Measurements from ENCODE around the gene ARHGAP24.

- no peak for TF ChIP-seq CTCF (IDR thresholded peaks at IDR 0.05; ENCODE audit: insufficient read depth, low read length, poor library complexity, severe bottlenecking)
- TF ChIP-seq EZH2phosphoT487 (conservative IDR thresholded peaks at IDR 0.05; ENCODE audit: low read length): no peak
Observed at GRCh38 chr4:85762529-85762871, 287.6 kb downstream of the ARHGAP24 start.
